Measurements from ENCODE around the gene MAP2K2. TPM values are rescaled to one million over a fixed set of nuclear protein-coding genes. Genes with fewer than 3 reads are reported as not detected.

Gene MAP2K2
- total and polyA plus RNA-seq, 5 experiments from 2014 or later: 48.0 to 134 (median 101) TPM

DNA sequence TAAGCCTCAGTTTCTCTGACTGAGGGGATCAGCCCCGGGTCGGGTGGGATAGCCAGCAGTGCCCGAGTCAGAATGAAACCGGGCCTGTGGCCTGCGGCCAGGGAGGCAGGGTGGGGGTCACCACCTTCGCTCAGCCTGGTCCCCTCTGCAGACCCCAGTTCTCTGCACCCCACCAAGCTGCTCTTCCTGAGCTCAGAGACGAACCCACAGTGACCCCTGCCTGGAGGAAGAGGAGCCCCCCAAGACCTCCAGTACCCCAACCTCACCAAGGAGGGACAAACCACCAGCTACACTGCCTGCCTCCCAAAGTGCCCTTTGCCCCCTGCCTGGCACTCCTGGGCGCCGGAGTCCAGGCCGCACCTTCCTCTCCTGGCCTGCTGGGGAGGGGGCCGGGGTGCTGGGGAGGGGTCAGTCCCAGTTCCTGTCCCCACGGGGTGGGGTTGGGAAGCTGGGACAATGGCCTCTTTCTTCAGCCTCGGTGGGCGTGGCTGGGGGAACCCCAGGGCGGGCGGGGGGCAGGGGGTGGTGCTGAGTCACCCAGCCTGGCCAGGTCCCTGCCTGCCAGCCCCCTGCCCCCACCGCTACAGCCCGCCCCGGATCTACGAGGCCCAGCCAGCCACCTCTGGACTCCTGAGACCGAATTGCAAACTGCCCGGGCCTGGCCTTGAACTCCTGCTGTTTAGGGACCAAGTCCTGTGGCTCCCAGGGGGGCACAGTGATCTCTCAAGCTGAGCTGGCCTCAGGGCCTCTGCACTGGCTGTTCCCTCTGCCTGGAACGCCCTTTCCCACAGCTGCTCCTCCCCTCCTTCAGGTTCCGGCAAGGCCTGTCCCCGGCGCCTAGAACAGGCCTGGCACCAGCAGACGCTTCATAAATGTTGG is 71.6 kb downstream of the MAP2K2 start:
- Mint-ChIP-seq H3K4me1 (peaks cover 27 to 48% (median 41%) of the 10 kb centered on the region in 4 donors), H3K9me3 (no peaks in the 10 kb centered on the region), H3K27ac (peak overlapping the region in 7 of 10 donors; percentile 43 to 91 (median 79)), H3K36me3 (peaks cover 6 to 78% (median 19%) of the 10 kb centered on the region in 3 donors), H3K27me3 (no peaks in the 10 kb centered on the region), H3K4me3 (peak overlapping the region in 6 of 10 donors; percentile 22 to 60 (median 42))
- DNase-seq (no peak), ATAC-seq (no peak)
- POLR2A ChIA-PET: interaction anchor here (0.5 to 1.2 kb wide), 2 partner anchors 10 to 64 kb away, joined by 3 to 4 read pairs; no protein-coding TSS in a partner anchor

DNA sequence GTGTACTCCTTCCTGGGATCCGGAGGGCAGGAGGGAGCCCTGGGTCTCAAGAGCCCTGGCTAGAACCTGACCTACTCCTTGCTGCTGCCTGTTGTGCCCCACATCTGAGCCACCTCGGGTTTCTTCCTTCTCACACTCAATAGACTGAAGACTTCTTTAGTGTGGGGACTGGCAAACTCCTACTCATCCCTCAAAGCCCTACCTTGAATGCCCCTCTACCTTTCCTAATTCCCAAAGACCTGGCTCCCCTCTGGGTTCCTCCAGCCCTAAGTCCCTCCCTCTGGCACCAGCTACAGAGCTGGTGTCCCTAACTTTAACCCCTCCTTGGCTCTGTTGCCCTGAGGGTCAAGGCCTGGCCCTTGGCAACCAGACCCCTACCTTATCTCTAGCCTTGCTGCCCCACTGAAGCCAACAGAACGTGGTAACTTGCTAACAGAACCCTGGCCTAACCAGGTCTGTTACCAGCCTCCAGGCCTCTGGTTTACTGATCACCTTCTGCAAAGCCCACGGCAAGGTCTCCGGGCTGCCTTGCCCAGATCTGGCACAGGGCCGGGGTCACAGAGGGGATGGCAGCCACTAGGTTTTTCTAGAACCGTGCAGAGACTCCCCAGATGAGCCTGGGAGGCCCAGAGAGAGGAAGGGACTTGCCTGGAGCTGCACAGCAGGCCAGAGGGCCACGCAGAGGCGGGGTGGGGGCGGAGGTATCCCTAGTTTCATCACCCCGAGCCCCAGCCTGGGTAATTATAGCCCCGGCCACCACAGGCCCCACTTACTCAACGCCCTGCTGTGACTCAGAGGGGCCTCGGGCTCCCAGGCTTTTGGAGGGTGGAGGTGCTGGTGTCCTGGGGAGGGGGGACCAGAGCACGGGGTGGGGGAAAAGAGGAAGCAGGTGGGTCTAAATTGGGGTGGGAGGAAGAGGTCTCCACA is 72.5 kb downstream of the MAP2K2 start:
- ATAC-seq (peak in 1 of 2 donors; percentile 9), DNase-seq (no peak)
- Mint-ChIP-seq H3K4me3 (peak overlapping the region in 6 of 10 donors; percentile 14 to 67 (median 38)), H3K27ac (peak overlapping the region; percentile 34 to 87 (median 77)), H3K27me3 (no peaks in the 10 kb centered on the region), H3K4me1 (peaks cover 28 to 49% (median 43%) of the 10 kb centered on the region in 4 donors), H3K9me3 (no peaks in the 10 kb centered on the region), H3K36me3 (peaks cover 6 to 73% (median 19%) of the 10 kb centered on the region in 3 donors)
- POLR2A ChIA-PET: interaction anchor here (0.6 to 1.1 kb wide), 2 partner anchors 10 to 467 kb away, joined by 3 read pairs; no protein-coding TSS in a partner anchor

DNA sequence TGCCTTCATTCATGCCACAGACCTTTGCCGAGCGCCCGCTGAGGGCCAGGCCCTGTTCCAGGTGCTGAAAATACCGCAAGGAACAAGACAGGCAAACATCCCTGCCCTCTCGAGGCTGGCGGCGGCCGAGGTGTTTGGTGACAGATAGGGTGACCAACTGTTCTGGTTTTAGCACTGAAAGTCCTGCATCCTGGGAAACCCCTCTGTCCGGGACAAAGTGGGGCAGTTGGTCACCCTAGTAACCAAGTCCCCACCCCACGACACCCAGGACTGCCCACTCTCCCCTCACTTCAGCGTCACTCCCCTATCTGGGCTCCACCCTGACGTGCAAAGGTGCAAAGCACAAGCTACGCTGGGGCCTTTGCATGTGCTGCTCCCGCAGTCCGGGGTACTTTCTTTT is 74.5 kb downstream of the MAP2K2 start:
- peaks cover 27 to 52% (median 41%) of the 10 kb centered on the region in 4 donors for H3K4me1 Mint-ChIP-seq
- POLR2A ChIA-PET: interaction anchor here (0.6 to 1.4 kb wide), 3 partner anchors 8 to 91 kb away, joined by 3 to 6 read pairs (median 4); no protein-coding TSS in a partner anchor
- H3K36me3 Mint-ChIP-seq: peaks cover 6 to 72% (median 17%) of the 10 kb centered on the region in 3 donors
- no peaks in the 10 kb centered on the region for H3K27me3 Mint-ChIP-seq
- DNase-seq (no peak), ATAC-seq (no peak)
- H3K27ac Mint-ChIP-seq: peak overlapping the region in 9 of 10 donors; percentile 5 to 83 (median 53)
- peak overlapping the region in 4 of 10 donors; percentile 1 to 56 (median 32) for H3K4me3 Mint-ChIP-seq
- H3K9me3 Mint-ChIP-seq: no peaks in the 10 kb centered on the region

DNA sequence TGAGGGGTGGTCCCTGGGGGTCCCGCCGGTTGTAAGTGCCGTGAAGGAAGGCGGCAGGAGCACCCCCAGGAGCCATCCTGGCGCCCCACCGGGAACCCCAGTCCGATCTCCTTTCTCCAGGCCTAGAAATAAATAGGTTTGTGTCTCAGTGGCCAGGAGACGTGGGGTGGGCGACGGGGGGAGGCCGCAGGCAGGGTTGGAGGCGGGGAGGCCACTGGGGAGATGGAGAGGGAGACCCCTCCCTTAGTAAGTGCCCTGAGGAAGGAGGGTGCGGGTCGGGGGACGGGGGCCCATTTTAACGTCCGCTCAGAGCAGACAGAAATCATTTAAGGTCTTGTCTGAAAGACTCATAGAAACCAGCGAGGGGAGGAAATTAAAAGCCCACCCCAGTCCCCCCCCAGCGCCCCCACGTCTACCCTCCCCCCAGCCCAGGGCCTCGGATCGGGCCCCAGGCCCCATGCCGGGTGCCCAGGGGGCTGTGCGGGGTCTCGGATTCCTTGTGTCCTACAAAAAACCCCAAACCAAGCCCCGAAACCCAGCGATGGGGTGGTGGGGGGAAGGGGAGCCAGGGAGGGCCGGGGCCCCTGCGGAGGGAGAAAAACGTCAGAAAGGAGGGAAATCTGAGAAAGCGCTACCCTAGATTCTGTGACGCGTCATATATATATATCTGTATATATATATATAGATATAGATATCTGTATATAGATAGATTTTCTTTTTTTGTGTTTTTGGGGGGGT is 76.8 kb downstream of the MAP2K2 start:
- peaks cover 0 to 64% (median 9%) of the 10 kb centered on the region in 3 donors for H3K36me3 Mint-ChIP-seq
- POLR2A ChIA-PET: interaction anchor here (0.7 kb wide), 1 partner anchor 37 kb away, joined by 3 read pairs; no protein-coding TSS in a partner anchor

DNA sequence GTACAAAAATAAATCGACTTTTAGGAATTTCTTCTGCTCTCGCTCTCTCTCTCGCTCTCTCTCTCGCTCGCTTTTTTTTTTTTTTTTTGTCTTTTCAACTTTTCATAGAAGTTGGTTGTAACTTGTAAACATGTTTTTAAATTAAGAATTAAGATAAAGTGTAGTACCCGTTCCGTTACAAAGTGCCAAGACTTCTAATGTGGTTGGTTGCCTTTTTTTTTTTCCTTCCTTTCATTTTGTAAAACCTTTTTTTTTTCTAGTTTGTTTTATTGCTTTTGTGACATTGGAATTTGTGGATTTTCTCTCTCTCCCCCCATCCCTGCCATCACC is 77.6 kb downstream of the MAP2K2 start:
- no peaks in the 10 kb centered on the region for H3K9me3 Mint-ChIP-seq
- peak; percentile 52 to 64 for ATAC-seq
- DNase-seq: peak in 2 of 10 donors; percentile 47 to 59
- POLR2A ChIA-PET: interaction anchor here (0.7 to 2.2 kb wide), 2 partner anchors 20 to 36 kb away, joined by 3 to 11 read pairs; partner anchors contain the start of gene ZBTB7A
- H3K27me3 Mint-ChIP-seq: no peaks in the 10 kb centered on the region
- peaks cover 17 to 34% (median 26%) of the 10 kb centered on the region in 4 donors for H3K4me1 Mint-ChIP-seq
- peak overlapping the region; percentile 87 to 98 (median 92) for H3K27ac Mint-ChIP-seq
- H3K36me3 Mint-ChIP-seq: peaks cover 0 to 60% (median 8%) of the 10 kb centered on the region in 3 donors
- peak overlapping the region; percentile 22 to 83 (median 66) for H3K4me3 Mint-ChIP-seq

More for the DNA sequence above, 76.8 kb downstream of the MAP2K2 start:
- Mint-ChIP-seq H3K4me3 (peak overlapping the region in 7 of 10 donors; percentile 18 to 65 (median 37)), H3K4me1 (peaks cover 19 to 38% (median 29%) of the 10 kb centered on the region in 4 donors), H3K9me3 (no peaks in the 10 kb centered on the region), H3K27me3 (no peaks in the 10 kb centered on the region), H3K27ac (peak overlapping the region in 6 of 10 donors; percentile 60 to 98 (median 84))
- ATAC-seq: no peak
- DNase-seq: no peak

DNA sequence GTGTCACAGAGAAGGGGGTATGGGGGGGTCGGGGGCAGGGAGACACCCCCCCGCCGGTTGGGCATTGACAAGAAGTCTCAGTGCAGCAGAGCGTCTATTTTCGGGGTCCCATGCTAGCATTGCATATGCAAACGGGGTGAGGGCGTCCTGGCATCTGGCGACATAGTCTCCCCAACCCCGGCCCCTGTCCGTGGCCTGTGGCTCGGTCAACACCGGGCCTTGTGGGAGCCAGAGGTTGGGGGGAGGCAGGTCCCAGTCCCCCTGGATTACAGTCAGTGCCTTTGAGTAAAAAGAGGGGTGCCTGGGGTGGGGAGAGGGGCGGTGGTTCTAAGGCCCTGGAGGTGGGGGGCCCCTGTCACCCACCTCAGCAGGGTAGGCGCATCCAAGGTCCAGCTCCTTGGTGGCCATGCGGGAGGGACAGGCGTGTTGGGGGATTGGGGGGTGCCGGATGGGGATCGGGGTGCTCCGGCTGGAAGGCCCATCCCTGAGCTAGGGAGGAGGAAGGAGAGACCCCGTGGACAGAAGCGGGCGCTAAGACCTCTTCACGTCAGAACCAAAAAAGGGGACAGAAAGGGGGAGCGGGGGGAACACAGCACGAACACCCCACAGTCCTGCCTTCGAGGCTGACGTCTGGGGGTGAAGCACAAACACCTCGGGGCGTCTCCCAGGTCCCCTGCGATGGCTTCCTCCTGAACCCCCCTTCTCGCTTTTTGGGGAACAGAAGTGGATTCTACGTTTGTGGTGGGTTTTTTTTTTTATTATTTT is 78.1 kb downstream of the MAP2K2 start:
- H3K36me3 Mint-ChIP-seq: peaks cover 0 to 54% (median 5%) of the 10 kb centered on the region in 3 donors
- ATAC-seq: peak; percentile 61 to 70
- POLR2A ChIA-PET: interaction anchor here (0.5 to 2.2 kb wide), 6 partner anchors 13 to 350 kb away, joined by 3 to 11 read pairs (median 4); partner anchors contain the start of gene ZBTB7A
- peak overlapping the region in 8 of 10 donors; percentile 35 to 83 (median 68) for H3K4me3 Mint-ChIP-seq
- H3K4me1 Mint-ChIP-seq: peaks cover 13 to 31% (median 22%) of the 10 kb centered on the region in 4 donors
- H3K27me3 Mint-ChIP-seq: no peaks in the 10 kb centered on the region
- DNase-seq: peak in 4 of 10 donors; percentile 36 to 52 (median 42)
- H3K9me3 Mint-ChIP-seq: no peaks in the 10 kb centered on the region
- peak overlapping the region; percentile 87 to 98 (median 92) for H3K27ac Mint-ChIP-seq

DNA sequence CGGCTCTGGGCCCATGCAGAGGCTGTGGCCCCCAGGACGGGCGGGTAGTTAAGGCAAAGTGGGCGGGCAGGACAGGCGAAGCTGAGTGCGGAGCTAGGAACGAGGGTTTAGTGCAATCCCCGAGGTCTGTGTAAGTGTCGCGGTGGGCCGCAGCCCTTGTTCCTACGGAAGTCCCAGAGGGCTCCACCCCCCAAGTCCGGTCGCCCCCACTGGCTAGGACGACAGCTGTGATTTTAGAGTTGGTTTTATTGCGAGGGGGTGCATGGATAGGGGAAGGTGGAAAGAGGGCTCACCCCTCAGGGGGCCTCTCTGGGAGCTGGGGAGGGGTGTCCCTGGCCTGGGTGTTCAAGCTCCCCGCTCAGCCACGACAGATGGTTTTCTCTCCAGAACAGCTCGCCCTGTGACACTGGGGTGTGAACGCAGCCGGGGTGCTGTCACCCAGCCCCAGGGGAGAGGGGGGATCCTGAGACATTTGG is 78.9 kb downstream of the MAP2K2 start:
- peak overlapping the region in 1 of 10 donors; percentile 67 for H3K4me3 Mint-ChIP-seq
- no peaks in the 10 kb centered on the region for H3K9me3 Mint-ChIP-seq
- POLR2A ChIA-PET: interaction anchor here (0.5 to 2.2 kb wide), 8 partner anchors 13 to 349 kb away, joined by 3 to 11 read pairs (median 3); partner anchors contain the start of gene ZBTB7A
- ATAC-seq (no peak), DNase-seq (no peak)
- H3K4me1 Mint-ChIP-seq: peaks cover 12 to 30% (median 19%) of the 10 kb centered on the region in 4 donors
- no peaks in the 10 kb centered on the region for H3K27me3 Mint-ChIP-seq
- H3K27ac Mint-ChIP-seq: peak overlapping the region in 8 of 10 donors; percentile 3 to 98 (median 84)
- peaks cover 0 to 48% (median 1%) of the 10 kb centered on the region in 3 donors for H3K36me3 Mint-ChIP-seq

DNA sequence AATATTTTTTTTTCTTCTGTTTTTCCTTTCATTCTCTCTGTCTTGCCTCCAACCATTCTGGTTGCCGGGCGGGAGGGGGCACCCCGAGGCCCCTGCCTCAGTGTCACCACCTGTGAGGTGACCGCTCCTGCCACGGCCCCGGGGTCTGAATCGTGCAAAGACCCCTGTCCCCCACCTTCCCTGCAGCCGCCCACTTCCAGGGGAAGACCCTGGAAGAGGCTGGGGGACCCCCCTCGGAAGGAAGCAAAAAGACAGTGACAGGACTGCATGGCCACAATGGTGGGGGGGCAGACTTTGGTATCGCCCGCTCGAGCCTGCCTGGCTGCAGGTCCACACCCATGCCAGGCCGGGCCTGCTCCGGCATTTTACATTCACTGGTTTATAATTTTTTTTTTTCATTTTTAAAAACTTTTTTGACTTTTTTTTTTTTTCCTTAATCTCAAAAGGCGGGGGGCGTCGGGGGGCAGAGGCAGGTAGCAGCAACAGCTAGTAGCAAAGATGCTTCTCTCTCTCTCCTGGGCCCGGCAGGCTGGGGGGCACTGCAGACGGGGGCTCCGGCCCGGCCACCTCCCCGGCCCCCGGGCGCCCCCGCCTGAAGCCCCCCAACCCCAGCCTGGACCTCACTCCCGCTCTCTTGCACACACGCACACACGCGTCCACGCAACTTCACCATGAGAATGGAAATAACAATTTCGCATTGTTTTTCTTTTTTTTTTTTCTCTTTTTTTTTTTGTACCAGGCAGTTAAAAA is 79.8 kb downstream of the MAP2K2 start:
- Mint-ChIP-seq H3K36me3 (peaks cover 0 to 42% (median 1%) of the 10 kb centered on the region in 3 donors), H3K4me1 (peaks cover 8 to 26% (median 15%) of the 10 kb centered on the region in 4 donors), H3K9me3 (no peaks in the 10 kb centered on the region), H3K4me3 (no peak overlapping the region), H3K27ac (peak overlapping the region in 2 of 10 donors; percentile 63 to 97), H3K27me3 (no peaks in the 10 kb centered on the region)
- DNase-seq (no peak), ATAC-seq (no peak)
- POLR2A ChIA-PET: interaction anchor here (0.7 to 2.2 kb wide), 7 partner anchors 20 to 76 kb away, joined by 3 to 11 read pairs (median 3); partner anchors contain the start of gene ZBTB7A

DNA sequence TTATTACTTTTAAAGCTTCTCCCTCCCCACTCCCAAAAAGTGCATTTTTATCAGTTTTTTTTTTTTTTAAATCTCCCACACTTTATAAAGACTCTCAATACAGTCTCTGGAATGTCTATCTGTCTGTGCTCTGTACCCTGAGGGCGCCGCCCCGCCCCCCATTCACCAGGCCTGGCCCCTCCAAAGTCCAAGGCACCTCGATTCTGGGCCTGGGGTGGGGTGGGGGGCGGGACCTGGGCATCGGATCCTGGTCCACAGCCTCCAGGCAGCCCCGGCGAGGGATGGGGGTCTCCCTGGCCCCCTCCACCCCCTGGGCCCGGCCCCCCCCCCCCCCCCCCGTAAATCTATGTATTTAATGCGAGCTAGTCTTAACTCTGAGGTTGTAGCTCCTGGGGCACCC is 80.5 kb downstream of the MAP2K2 start:
- no peak overlapping the region for H3K4me3 Mint-ChIP-seq
- peaks cover 0 to 35% (median 1%) of the 10 kb centered on the region in 3 donors for H3K36me3 Mint-ChIP-seq
- peak overlapping the region in 3 of 10 donors; percentile 47 to 54 (median 47) for H3K27ac Mint-ChIP-seq
- no peaks in the 10 kb centered on the region for H3K9me3 Mint-ChIP-seq
- H3K4me1 Mint-ChIP-seq: peaks cover 8 to 26% (median 15%) of the 10 kb centered on the region in 4 donors
- no peak for ATAC-seq
- no peaks in the 10 kb centered on the region for H3K27me3 Mint-ChIP-seq
- no peak for DNase-seq
- POLR2A ChIA-PET: interaction anchor here (0.7 kb wide), 1 partner anchor 20 kb away, joined by 3 read pairs; no protein-coding TSS in a partner anchor

DNA sequence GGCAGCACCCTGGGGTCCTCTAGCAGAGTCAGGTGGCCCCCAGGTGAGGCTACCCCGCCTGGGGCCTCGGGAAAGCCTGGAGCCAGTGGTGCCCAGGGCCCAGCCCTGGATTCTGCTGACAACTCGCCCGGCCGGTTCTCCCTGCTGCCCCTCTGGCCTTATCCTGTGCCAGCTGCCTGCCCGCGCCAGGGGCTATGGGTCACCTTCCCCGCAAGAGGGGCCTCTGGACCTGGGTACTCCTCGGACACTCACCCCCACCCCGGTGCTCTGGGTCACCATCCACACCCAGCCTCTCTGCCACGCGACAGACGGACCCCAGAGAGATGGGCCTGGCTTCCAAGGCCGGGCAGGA is 81.2 kb downstream of the MAP2K2 start:
- Mint-ChIP-seq H3K9me3 (no peaks in the 10 kb centered on the region), H3K36me3 (peaks cover 0 to 31% (median 1%) of the 10 kb centered on the region in 3 donors), H3K4me1 (peaks cover 8 to 26% (median 14%) of the 10 kb centered on the region in 4 donors), H3K27ac (peak overlapping the region in 5 of 10 donors; percentile 9 to 77 (median 29)), H3K4me3 (no peak overlapping the region), H3K27me3 (no peaks in the 10 kb centered on the region)
- POLR2A ChIA-PET: interaction anchor here (0.7 to 1.2 kb wide), 2 partner anchors 21 to 46 kb away, joined by 3 to 5 read pairs; no protein-coding TSS in a partner anchor
- no peak for ATAC-seq
- DNase-seq: no peak

Measured in naive thymus-derived CD8-positive, alpha-beta T cell (primary cell).